HCT116 (cell line): ENCODE measurements around the gene RSRC1. TPM values are rescaled to one million over a fixed set of nuclear protein-coding genes. Genes with fewer than 3 reads are reported as not detected.

Experiments used
- ATAC-seq: fragments of 200-7000 bp; cut with Tn5 transposase; 2 replicates; pipeline ENCODE4 v1.9.1; 2020; ENCODE audit warnings: mild to moderate bottlenecking, moderate library complexity
- BruUV-seq: library from RNA; stranded (reverse); fragments of 400-500 nt; replicated peaks from 2 replicates; lab custom pipeline; 2021; lab: Mats Ljungman, UMichigan
- CTCF ChIA-PET: fragments of 300-600 bp; sonication (Branson Sonifier 250); formaldehyde crosslinking; loops from one replicate; lab custom pipeline; 2021; ENCODE audit warnings: antibody characterized with exemption; lab: Charles Lee
- POLR2A ChIA-PET: fragments of 300-600, 350-600 bp; sonication (Branson Sonifier 250); formaldehyde crosslinking; loops from one replicate; lab custom pipeline; 2021; ENCODE audit warnings: antibody characterized with exemption; lab: Charles Lee
- RAD21 ChIA-PET, 2 experiments: fragments of 300-600 bp; sonication (Branson Sonifier 250); formaldehyde crosslinking; loops; one replicate each; lab custom pipeline; 2023; ENCODE audit warnings: low total read pairs in 2 of 2; ENCODE audit not compliant: uncharacterized antibody in 2 of 2, unreplicated experiment in 2 of 2, low non-redundant PET in 1 of 2; lab: Charles Lee
- DNase-seq: peaks from one replicate; pipeline ENCODE4 v3.0.0-alpha.2; 2010; ENCODE audit warnings: low read depth, low spot score
- H2AFZ ChIP-seq: fragments of 200-600 bp; shearing (Covaris generic), sonication (generic); 2 replicates; pipeline ENCODE4 v1.6.1; 2017; ENCODE audit warnings: low read depth, mixed run types, mixed read lengths, antibody characterized with exemption, low read length; ENCODE audit not compliant: poor library complexity, severe bottlenecking
- H3K27ac ChIP-seq: 2 replicates; pipeline ENCODE4 v1.5.1; 2012; ENCODE audit warnings: low read depth, low read length
- H3K27me3 ChIP-seq: fragments of 200-600 bp; sonication (generic); 2 replicates; pipeline ENCODE4 v1.6.1; 2016; ENCODE audit warnings: mixed run types, low read length, mixed read lengths; ENCODE audit not compliant: insufficient read depth
- H3K36me3 ChIP-seq, 2 experiments: fragments of 200-500 bp in 1 of 2; fragments of 200-600 bp in 1 of 2; sonication (Bioruptor generic) in 1 of 2; sonication (generic) in 1 of 2; 2 replicates each; pipeline versions ENCODE4 v1.5.1 to v1.6.1; 2014 to 2016; ENCODE audit warnings: low read length in 2 of 2, inconsistent platforms in 1 of 2, mixed read lengths in 1 of 2, mixed run types in 1 of 2; ENCODE audit not compliant: insufficient read depth in 2 of 2, control insufficient read depth in 1 of 2
- H3K4me1 ChIP-seq, 2 experiments: fragments of 200-600 bp in 1 of 2; sonication (generic) in 1 of 2; 2 replicates each; pipeline versions ENCODE4 v1.5.1 to v1.6.1; 2012 to 2017; ENCODE audit warnings: low read length in 2 of 2, inconsistent platforms in 1 of 2, mild to moderate bottlenecking in 1 of 2, mixed read lengths in 1 of 2, mixed run types in 1 of 2, moderate library complexity in 1 of 2; ENCODE audit not compliant: insufficient read depth in 2 of 2, control insufficient read depth in 1 of 2
- H3K4me2 ChIP-seq: fragments of 200-600 bp; sonication (generic); 2 replicates; pipeline ENCODE4 v1.6.1; 2017; ENCODE audit warnings: mixed run types, low read length, mixed read lengths
- H3K4me3 ChIP-seq, 2 experiments: fragments of 200-600 bp in 1 of 2; sonication (generic) in 1 of 2; replicated peaks in 1 of 2; 2 replicates each; pipeline ENCODE4 v1.5.1; 2011 to 2016; ENCODE audit warnings: low read length in 2 of 2, control low read depth in 1 of 2, low read depth in 1 of 2, mild to moderate bottlenecking in 1 of 2, mixed read lengths in 1 of 2, mixed run types in 1 of 2
- H3K79me2 ChIP-seq: fragments of 200-600 bp; sonication (generic); 2 replicates; pipeline ENCODE4 v1.6.1; 2017; ENCODE audit warnings: mild to moderate bottlenecking, mixed run types, low read length, moderate library complexity, mixed read lengths; ENCODE audit not compliant: insufficient read depth
- H3K9ac ChIP-seq: fragments of 200-600 bp; sonication (generic); 2 replicates; pipeline ENCODE4 v1.6.1; 2016; ENCODE audit warnings: low read length, mixed read lengths
- H3K9me2 ChIP-seq: fragments of 200-600 bp; sonication (generic), shearing (Covaris generic); 2 replicates; pipeline ENCODE4 v1.6.1; 2017; ENCODE audit warnings: mixed run types, mild to moderate bottlenecking, moderate library complexity; ENCODE audit not compliant: insufficient read depth
- H3K9me3 ChIP-seq, 2 experiments: fragments of 200-500 bp in 1 of 2; fragments of 200-600 bp in 1 of 2; sonication (Bioruptor generic) in 1 of 2; sonication (generic) in 1 of 2; 2 replicates each; pipeline ENCODE4 v1.6.1; 2014 to 2017; ENCODE audit warnings: low read length in 2 of 2, mixed read lengths in 2 of 2, inconsistent platforms in 1 of 2, low read depth in 1 of 2, mild to moderate bottlenecking in 1 of 2, mixed run types in 1 of 2, moderate library complexity in 1 of 2; ENCODE audit not compliant: control insufficient read depth in 1 of 2, insufficient read depth in 1 of 2
- H4K20me1 ChIP-seq: fragments of 200-600 bp; sonication (generic), shearing (Covaris generic); 2 replicates; pipeline ENCODE4 v1.6.1; 2017; ENCODE audit warnings: mixed run types, mild to moderate bottlenecking, moderate library complexity; ENCODE audit not compliant: insufficient read depth
- CBX3 ChIP-seq: IDR thresholded peaks from 2 replicates; pipeline ENCODE4 v1.6.1; 2012; ENCODE audit warnings: low read depth
- CEBPB ChIP-seq: IDR thresholded peaks from 2 replicates; pipeline ENCODE4 v1.6.1; 2012; ENCODE audit warnings: low read depth
- ELF1 ChIP-seq: IDR thresholded peaks from 2 replicates; pipeline ENCODE4 v1.6.1; 2012; ENCODE audit warnings: low read depth, borderline replicate concordance
- EZH2 ChIP-seq: fragments of 200-600 bp; sonication (generic); IDR thresholded peaks from 2 replicates; pipeline ENCODE4 v1.6.1; 2017; ENCODE audit warnings: antibody characterized with exemption, mixed run types
- EZH2phosphoT487 ChIP-seq: fragments of 200-600 bp; IDR thresholded peaks from 2 replicates; pipeline ENCODE4 v1.6.1; 2018; ENCODE audit warnings: antibody characterized with exemption, borderline replicate concordance
- FOSL1 ChIP-seq: IDR thresholded peaks from 2 replicates; pipeline ENCODE4 v1.6.1; 2012; ENCODE audit warnings: low read depth
- POLR2A ChIP-seq: IDR thresholded peaks from 2 replicates; pipeline ENCODE4 v1.7.0; 2011; ENCODE audit warnings: borderline replicate concordance; ENCODE audit not compliant: insufficient read depth, insufficient read length; ENCODE audit errors: extremely low read depth
- POLR2AphosphoS5 ChIP-seq: IDR thresholded peaks from 2 replicates; pipeline ENCODE4 v1.6.1; 2011; ENCODE audit warnings: mild to moderate bottlenecking, low read depth, low read length, moderate library complexity
- RAD21 ChIP-seq: IDR thresholded peaks from 2 replicates; pipeline ENCODE4 v1.6.1; 2012; ENCODE audit warnings: low read depth, mild to moderate bottlenecking
- SIN3A ChIP-seq: IDR thresholded peaks from 2 replicates; pipeline ENCODE4 v1.6.1; 2012; ENCODE audit warnings: low read depth
- SRF ChIP-seq: IDR thresholded peaks from 2 replicates; pipeline ENCODE4 v1.6.1; 2012; ENCODE audit warnings: low read depth
- TCF7L2 ChIP-seq: IDR thresholded peaks from 2 replicates; pipeline ENCODE4 v1.7.0; 2011; ENCODE audit warnings: borderline replicate concordance, inconsistent platforms; ENCODE audit not compliant: insufficient read depth, insufficient read length; ENCODE audit errors: extremely low read depth
- ZFX ChIP-seq: fragments of 450-650 bp; IDR thresholded peaks from 2 replicates; pipeline ENCODE4 v1.6.1; 2017
- ZNF274 ChIP-seq: fragments of 200-500 bp; sonication (Bioruptor generic); IDR thresholded peaks from 2 replicates; pipeline ENCODE4 v1.6.1; 2014; ENCODE audit warnings: mild to moderate bottlenecking, low read depth, low read length, inconsistent platforms
- intact Hi-C: fragments of 100-400 bp; cut with micrococcal nuclease; formaldehyde crosslinking; loops from 2 replicates; pipeline ENCODE4 v1.10.0; 2022
- total RNA-seq: library from RNA; stranded (reverse); gene quantifications from one replicate; pipeline ENCODE4 v1.2.1, GENCODE V29; 2021; ENCODE audit not compliant: unreplicated experiment
- TF ChIP-seq, protein P1 (sequence below), 3 experiments: fragments of 200-600 bp in 1 of 3; sonication (generic) in 1 of 3; IDR thresholded peaks in 2 of 3; conservative IDR thresholded peaks in 1 of 3; 2 replicates each; pipeline ENCODE4 v1.5.1; 2012 to 2017; ENCODE audit warnings: low read depth in 2 of 3, low read length in 2 of 3, antibody characterized with exemption in 1 of 3, borderline replicate concordance in 1 of 3, control low read depth in 1 of 3, mild to moderate bottlenecking in 1 of 3, mixed read lengths in 1 of 3, mixed run types in 1 of 3, moderate library complexity in 1 of 3; ENCODE audit not compliant: insufficient read depth in 1 of 3
- TF ChIP-seq, protein P2 (sequence below): IDR thresholded peaks from 2 replicates; pipeline ENCODE4 v1.6.1; 2012; ENCODE audit warnings: low read depth
- TF ChIP-seq, protein P3 (sequence below): IDR thresholded peaks from 2 replicates; pipeline ENCODE4 v1.6.1; 2011; ENCODE audit warnings: mild to moderate bottlenecking, low read length, moderate library complexity; ENCODE audit not compliant: insufficient replicate concordance; ENCODE audit errors: extremely low read depth
- TF ChIP-seq, protein P4 (sequence below): IDR thresholded peaks from 2 replicates; pipeline ENCODE4 v1.6.1; 2012

Gene RSRC1
- total RNA-seq, 1 experiment from 2014 or later: 37.1 TPM

DNA sequence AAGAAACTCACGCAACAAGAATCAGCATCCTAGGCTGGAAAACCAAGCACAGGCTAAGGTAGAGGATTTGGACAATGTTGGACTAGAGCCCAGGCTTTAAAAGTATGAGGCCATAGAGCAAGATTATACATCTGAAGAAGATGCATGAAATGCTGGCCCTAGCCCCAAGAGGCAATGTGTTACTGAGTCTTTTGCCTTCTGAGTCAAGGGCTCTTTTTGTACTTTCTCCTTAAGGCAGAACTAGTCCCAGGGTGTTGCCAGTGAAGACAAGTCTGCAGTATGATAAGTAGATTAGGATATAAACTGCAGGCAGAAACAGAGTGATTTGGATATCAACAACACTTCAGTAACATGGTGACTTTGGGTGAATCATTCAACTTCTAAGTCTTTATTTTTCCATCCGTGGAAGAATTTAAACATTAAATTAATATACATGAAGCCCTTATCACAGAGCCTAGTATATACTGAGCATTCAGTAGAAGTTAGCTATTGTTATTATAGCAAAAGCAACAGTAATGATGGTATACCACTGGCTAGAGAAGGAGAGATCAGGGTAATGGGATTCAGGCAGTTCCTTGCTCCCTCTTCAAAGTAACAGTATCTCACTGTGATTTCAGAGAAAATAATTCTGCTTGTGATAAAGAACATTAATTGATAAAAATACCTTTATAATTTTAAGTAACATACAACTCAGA lies 361.2 kb downstream of the RSRC1 start:
- H3K4me1 ChIP-seq: peaks cover 0 to 12% of the 10 kb centered on the region in 2 experiments; a peak in 1 of 4 replicates
- H3K79me2 ChIP-seq: no peaks in the 10 kb centered on the region
- no peak overlapping the region for H3K27ac ChIP-seq
- H3K27me3 ChIP-seq: no peaks in the 10 kb centered on the region
- H3K4me3 ChIP-seq: no peak overlapping the region
- no peak overlapping the region for H3K9ac ChIP-seq
- ChIA-PET POLR2A (no interaction called here), RAD21 (no interaction called here), CTCF (no interaction called here)
- DNase-seq (no peak), ATAC-seq (no peak)
- no TSS peak for BruUV-seq
- H3K9me2 ChIP-seq: no peaks in the 10 kb centered on the region
- no peaks in the 10 kb centered on the region for H3K9me3 ChIP-seq
- H3K36me3 ChIP-seq: no peaks in the 10 kb centered on the region
- TF ChIP-seq POLR2AphosphoS5 (no peak), POLR2A (no peak), ZFX (no peak), CBX3 (no peak), RAD21 (no peak), SRF (no peak), ZNF274 (no peak), EZH2phosphoT487 (no peak), EZH2 (no peak), TCF7L2 (no peak), ELF1 (no peak), FOSL1 (no peak), CEBPB (no peak), SIN3A (no peak)
- TF ChIP-seq, protein P1, sequence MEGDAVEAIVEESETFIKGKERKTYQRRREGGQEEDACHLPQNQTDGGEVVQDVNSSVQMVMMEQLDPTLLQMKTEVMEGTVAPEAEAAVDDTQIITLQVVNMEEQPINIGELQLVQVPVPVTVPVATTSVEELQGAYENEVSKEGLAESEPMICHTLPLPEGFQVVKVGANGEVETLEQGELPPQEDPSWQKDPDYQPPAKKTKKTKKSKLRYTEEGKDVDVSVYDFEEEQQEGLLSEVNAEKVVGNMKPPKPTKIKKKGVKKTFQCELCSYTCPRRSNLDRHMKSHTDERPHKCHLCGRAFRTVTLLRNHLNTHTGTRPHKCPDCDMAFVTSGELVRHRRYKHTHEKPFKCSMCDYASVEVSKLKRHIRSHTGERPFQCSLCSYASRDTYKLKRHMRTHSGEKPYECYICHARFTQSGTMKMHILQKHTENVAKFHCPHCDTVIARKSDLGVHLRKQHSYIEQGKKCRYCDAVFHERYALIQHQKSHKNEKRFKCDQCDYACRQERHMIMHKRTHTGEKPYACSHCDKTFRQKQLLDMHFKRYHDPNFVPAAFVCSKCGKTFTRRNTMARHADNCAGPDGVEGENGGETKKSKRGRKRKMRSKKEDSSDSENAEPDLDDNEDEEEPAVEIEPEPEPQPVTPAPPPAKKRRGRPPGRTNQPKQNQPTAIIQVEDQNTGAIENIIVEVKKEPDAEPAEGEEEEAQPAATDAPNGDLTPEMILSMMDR (IDR thresholded peaks at IDR 0.05 in 2 of 3, conservative IDR thresholded peaks at IDR 0.05 in 1 of 3; ENCODE audit: borderline replicate concordance in 1 of 3, insufficient read depth in 1 of 3, low read depth in 2 of 3, low read length in 2 of 3): no peak
- TF ChIP-seq, protein P2, sequence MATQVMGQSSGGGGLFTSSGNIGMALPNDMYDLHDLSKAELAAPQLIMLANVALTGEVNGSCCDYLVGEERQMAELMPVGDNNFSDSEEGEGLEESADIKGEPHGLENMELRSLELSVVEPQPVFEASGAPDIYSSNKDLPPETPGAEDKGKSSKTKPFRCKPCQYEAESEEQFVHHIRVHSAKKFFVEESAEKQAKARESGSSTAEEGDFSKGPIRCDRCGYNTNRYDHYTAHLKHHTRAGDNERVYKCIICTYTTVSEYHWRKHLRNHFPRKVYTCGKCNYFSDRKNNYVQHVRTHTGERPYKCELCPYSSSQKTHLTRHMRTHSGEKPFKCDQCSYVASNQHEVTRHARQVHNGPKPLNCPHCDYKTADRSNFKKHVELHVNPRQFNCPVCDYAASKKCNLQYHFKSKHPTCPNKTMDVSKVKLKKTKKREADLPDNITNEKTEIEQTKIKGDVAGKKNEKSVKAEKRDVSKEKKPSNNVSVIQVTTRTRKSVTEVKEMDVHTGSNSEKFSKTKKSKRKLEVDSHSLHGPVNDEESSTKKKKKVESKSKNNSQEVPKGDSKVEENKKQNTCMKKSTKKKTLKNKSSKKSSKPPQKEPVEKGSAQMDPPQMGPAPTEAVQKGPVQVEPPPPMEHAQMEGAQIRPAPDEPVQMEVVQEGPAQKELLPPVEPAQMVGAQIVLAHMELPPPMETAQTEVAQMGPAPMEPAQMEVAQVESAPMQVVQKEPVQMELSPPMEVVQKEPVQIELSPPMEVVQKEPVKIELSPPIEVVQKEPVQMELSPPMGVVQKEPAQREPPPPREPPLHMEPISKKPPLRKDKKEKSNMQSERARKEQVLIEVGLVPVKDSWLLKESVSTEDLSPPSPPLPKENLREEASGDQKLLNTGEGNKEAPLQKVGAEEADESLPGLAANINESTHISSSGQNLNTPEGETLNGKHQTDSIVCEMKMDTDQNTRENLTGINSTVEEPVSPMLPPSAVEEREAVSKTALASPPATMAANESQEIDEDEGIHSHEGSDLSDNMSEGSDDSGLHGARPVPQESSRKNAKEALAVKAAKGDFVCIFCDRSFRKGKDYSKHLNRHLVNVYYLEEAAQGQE: no peak
- TF ChIP-seq, protein P3, sequence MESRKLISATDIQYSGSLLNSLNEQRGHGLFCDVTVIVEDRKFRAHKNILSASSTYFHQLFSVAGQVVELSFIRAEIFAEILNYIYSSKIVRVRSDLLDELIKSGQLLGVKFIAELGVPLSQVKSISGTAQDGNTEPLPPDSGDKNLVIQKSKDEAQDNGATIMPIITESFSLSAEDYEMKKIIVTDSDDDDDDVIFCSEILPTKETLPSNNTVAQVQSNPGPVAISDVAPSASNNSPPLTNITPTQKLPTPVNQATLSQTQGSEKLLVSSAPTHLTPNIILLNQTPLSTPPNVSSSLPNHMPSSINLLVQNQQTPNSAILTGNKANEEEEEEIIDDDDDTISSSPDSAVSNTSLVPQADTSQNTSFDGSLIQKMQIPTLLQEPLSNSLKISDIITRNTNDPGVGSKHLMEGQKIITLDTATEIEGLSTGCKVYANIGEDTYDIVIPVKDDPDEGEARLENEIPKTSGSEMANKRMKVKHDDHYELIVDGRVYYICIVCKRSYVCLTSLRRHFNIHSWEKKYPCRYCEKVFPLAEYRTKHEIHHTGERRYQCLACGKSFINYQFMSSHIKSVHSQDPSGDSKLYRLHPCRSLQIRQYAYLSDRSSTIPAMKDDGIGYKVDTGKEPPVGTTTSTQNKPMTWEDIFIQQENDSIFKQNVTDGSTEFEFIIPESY: no peak
- TF ChIP-seq, protein P4, sequence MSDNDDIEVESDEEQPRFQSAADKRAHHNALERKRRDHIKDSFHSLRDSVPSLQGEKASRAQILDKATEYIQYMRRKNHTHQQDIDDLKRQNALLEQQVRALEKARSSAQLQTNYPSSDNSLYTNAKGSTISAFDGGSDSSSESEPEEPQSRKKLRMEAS: no peak
- no peak overlapping the region for H3K4me2 ChIP-seq
- H4K20me1 ChIP-seq: no peaks in the 10 kb centered on the region
- intact Hi-C loops: no loop called here
- H2AFZ ChIP-seq: no peak overlapping the region
